BJ (cell line): ENCODE data around the gene MCEMP1. TPM values are rescaled to one million over a fixed set of nuclear protein-coding genes. Genes with fewer than 3 reads are reported as not detected.

Experiments used
- CTCF ChIA-PET: fragments of 350-600 bp; formaldehyde crosslinking; extraction: SDS; loops from one replicate; lab custom pipeline; 2021; ENCODE audit warnings: antibody characterized with exemption, inconsistent platforms; lab: Yijun Ruan, JAX
- POLR2A ChIA-PET: fragments of 300-600 bp; sonication (Branson Sonifier 250); formaldehyde crosslinking; extraction: SDS; loops from one replicate; lab custom pipeline; 2021; ENCODE audit warnings: antibody characterized with exemption; lab: Charles Lee
- DNase-seq: peaks from one replicate; pipeline ENCODE4 v3.0.0-alpha.2; 2011; ENCODE audit warnings: low read depth
- H3K27me3 ChIP-seq: 2 replicates; pipeline ENCODE4 v1.6.0; 2011; ENCODE audit warnings: low read length; ENCODE audit not compliant: control insufficient read depth, insufficient read depth
- H3K36me3 ChIP-seq: 2 replicates; pipeline ENCODE4 v1.5.1; 2011; ENCODE audit warnings: low read length; ENCODE audit not compliant: control insufficient read depth, insufficient read depth
- H3K4me3 ChIP-seq: 2 replicates; pipeline ENCODE4 v1.5.1; 2011; ENCODE audit warnings: low read depth, mild to moderate bottlenecking, control low read depth, low read length
- CTCF ChIP-seq: IDR thresholded peaks from 2 replicates; pipeline ENCODE4 v1.5.1; 2011; ENCODE audit warnings: low read depth, mild to moderate bottlenecking, control low read depth, inconsistent platforms, low read length, moderate library complexity; ENCODE audit not compliant: insufficient read depth
- polyA plus RNA-seq: library from polyadenylated mRNA; depleted of rRNA; stranded (reverse); fragments of >200 nt; gene quantifications from 2 replicates; pipeline ENCODE4 v1.2.3, GENCODE V29; 2011

The MCEMP1 gene
- polyA plus RNA-seq, 1 experiment: not detected

DNA sequence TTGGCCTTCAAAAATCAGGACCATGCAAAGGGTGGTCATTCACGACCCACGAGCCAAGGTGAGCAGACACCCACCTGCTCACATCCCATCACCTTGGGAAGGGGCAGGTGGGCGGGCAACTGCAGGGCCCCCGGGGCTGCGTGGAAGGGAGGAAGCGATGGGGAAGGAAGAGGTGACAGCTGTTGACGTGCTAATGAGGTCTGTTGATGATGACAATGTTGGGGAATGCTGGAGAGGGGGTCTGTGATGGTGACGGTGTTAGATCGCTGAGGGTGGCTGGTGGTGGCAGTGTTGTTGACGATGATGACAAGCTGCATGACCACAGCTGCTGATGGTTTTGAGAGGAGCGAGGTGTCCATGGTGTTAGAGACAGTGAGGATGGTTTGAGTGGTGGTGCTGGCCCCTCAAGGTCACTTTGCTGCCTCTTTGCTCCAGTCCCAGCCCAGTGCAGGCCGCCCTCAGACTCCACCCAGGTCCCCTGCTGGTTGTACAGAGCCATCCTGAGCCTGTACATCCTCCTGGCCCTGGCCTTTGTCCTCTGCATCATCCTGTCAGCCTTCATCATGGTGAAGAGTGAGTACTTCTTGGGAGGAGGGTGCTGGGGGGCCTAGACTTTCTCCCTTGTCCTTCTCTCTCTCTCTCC lies 900 bp downstream of the MCEMP1 start:
- Histone ChIP-seq H3K36me3 (peaks cover 6% of the 10 kb centered on the region), H3K27me3 (peaks cover 4% of the 10 kb centered on the region; the same call in 1 of the 2 replicates), H3K4me3 (no peak overlapping the region)
- no peak for TF ChIP-seq CTCF
- ChIA-PET POLR2A (no interaction called here), CTCF (interaction anchor here (0.9 to 1.8 kb wide), 4 partner anchors 8 to 324 kb away, joined by 3 to 7 read pairs (median 3); no protein-coding TSS in a partner anchor)
- no peak for DNase-seq

GRCh38 chr19:7678971-7679751 lies 2.3 kb downstream of the MCEMP1 start:
- DNase-seq: no peak
- Histone ChIP-seq H3K36me3 (peaks cover 8% of the 10 kb centered on the region), H3K27me3 (no peaks in the 10 kb centered on the region; the same call in 1 of the 2 replicates), H3K4me3 (no peak overlapping the region)
- TF ChIP-seq CTCF: no peak
- CTCF ChIA-PET: interaction anchor here (1.8 kb wide), 1 partner anchor 27 kb away, joined by 7 read pairs; no protein-coding TSS in a partner anchor
- POLR2A ChIA-PET: no interaction called here

- ChIA-PET CTCF (interaction anchor here (0.7 to 3.0 kb wide), 25 partner anchors 10 to 331 kb away, joined by 3 to 91 read pairs (median 5); partner anchors contain the start of genes ARHGEF18, CLEC4M, PCP2 and RETN), POLR2A (no interaction called here)
- no peak for TF ChIP-seq CTCF
- H3K4me3 ChIP-seq: peak overlapping the region; percentile 10; the same call in 1 of the 2 replicates
- peaks cover 8% of the 10 kb centered on the region for H3K36me3 ChIP-seq
- no peaks in the 10 kb centered on the region; the same call in 1 of the 2 replicates for H3K27me3 ChIP-seq
- DNase-seq: no peak
These were observed 3.1 kb downstream of the MCEMP1 start for GRCh38 chr19:7679771-7680605.

- ChIA-PET POLR2A (no interaction called here), CTCF (interaction anchor here (0.6 to 3.0 kb wide), 55 partner anchors 8 to 581 kb away, joined by 3 to 91 read pairs (median 4); partner anchors contain the start of genes ARHGEF18, CLEC4M, PCP2 and PET100)
These were observed 3.9 kb downstream of the MCEMP1 start, which contains the start of gene TRAPPC5 for GRCh38 chr19:7680606-7681339. Gene TRAPPC5, plus strand, starts transcription at chr19:7680833. Its CDS starts 1,421 bp downstream, at chr19:7682254.

More at GRCh38 chr19:7680606-7681339, 3.9 kb downstream of the MCEMP1 start, which contains the start of gene TRAPPC5:
- H3K4me3 ChIP-seq: peak within 1 kb of the TSS; percentile 100
- H3K36me3 ChIP-seq: peaks cover 8% of the 10 kb centered on the region
- TF ChIP-seq CTCF: peak; percentile 37; the same call in 1 of the 2 replicates
- no peak for DNase-seq
- no peaks in the 10 kb centered on the region; the same call in 1 of the 2 replicates for H3K27me3 ChIP-seq
